Cardiac fibroblast (primary cell): ENCODE results near the gene ADGRF4.
A peak's percentile ranks its signal among the peaks of the same experiment; 100 is the strongest.

Experiments
- DNase-seq, 2 donors: peaks; one replicate each; pipeline versions ENCODE4 v3.0.0 to v3.0.0-alpha.2; 2010; ENCODE audit warnings: low read depth in 2 of 2
- H3K4me3 ChIP-seq, 2 donors: replicated peaks in 1 of 2; 1 replicate in 1 of 2; 2 replicates in 1 of 2; pipeline ENCODE4 v1.5.1; 2011; ENCODE audit warnings: low read depth in 2 of 2, low read length in 2 of 2, mild to moderate bottlenecking in 2 of 2, moderate library complexity in 1 of 2
- CTCF ChIP-seq: IDR thresholded peaks from one replicate; pipeline ENCODE4 v1.5.1; 2011; ENCODE audit warnings: low read depth, mild to moderate bottlenecking, low read length, inconsistent platforms

ADGRF4 gene

DNA sequence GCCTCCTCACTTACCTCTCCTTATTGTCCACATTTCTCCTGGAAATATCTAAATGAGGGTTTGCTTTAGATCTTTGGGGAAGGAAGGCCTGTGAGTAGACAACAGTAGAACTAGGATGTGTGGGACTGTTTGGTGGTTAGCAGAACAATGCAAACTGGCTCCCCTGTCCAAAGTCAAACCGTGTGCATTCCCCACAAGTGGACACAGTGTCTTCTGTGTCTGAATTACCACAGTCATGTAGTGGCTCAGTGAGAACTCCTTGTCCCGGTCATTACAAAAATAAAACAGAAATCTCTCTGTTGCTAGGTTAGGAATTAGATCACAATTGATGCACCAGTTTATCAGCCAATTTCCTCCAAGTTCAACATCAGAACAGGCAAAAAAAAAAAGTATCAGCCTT, 455 bp upstream of the ADGRF4 start:
- no peak for TF ChIP-seq CTCF
- H3K4me3 ChIP-seq, result no peak overlapping the region
- DNase-seq, result no peak

GRCh38 chr6:47700053-47700452, 1.7 kb downstream of the ADGRF4 start:
- TF ChIP-seq CTCF, result no peak

DNA sequence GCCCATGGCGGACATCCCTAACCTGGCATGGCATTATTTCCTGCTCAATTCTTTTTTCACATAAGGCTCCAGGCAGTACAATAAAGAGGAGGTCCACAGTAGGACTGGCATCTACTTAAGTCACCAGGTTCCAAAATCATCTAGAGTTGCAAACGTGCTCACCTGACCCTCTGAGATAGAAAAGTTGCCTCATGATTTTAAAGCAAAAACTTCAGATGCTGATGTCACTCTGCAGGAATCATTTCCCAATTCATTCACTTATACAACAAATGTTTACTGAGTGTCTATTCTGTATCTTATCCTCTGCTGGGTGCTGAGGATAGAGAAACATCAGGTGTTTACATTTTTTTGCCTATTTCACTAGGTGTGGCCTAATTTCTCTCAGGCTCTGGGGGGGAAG, 2.2 kb downstream of the ADGRF4 start:
- DNase-seq, result no peak
- no peak for TF ChIP-seq CTCF
- H3K4me3 ChIP-seq, result no peak overlapping the region

More at GRCh38 chr6:47700053-47700452, 1.7 kb downstream of the ADGRF4 start:
- no peak overlapping the region for H3K4me3 ChIP-seq
- DNase-seq, result peak; percentile 74 to 80

GRCh38 chr6:47701363-47701762, 3.0 kb downstream of the ADGRF4 start:
- H3K4me3 ChIP-seq, result no peak overlapping the region
- no peak for DNase-seq

DNA sequence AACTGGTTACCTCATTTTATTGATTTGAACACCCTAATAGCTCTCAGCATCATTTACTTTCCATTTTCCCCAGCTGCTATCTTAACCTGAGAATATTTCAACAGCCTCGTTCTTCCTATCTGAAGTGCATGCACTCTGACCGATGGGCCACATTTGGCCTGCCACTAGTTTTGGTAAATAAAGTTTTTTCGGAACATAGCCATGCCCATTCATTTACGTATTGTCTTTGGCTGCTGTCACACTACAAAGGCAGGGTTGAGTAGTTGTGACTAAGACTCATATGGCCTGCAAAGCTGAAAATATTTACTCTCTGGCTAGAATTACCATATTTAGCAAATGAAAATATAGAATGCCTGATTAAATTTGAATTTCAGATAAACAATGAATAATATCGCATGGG, 10.8 kb downstream of the ADGRF4 start:
- peak in 1 of 2 donors; percentile 25 for DNase-seq
- TF ChIP-seq CTCF, result no peak
- no peak overlapping the region for H3K4me3 ChIP-seq

More at GRCh38 chr6:47701363-47701762, 3.0 kb downstream of the ADGRF4 start:
- TF ChIP-seq CTCF, result no peak

GRCh38 chr6:47710295-47710694, 11.9 kb downstream of the ADGRF4 start:
- DNase-seq, result no peak
- no peak for TF ChIP-seq CTCF
- no peak overlapping the region for H3K4me3 ChIP-seq

DNA sequence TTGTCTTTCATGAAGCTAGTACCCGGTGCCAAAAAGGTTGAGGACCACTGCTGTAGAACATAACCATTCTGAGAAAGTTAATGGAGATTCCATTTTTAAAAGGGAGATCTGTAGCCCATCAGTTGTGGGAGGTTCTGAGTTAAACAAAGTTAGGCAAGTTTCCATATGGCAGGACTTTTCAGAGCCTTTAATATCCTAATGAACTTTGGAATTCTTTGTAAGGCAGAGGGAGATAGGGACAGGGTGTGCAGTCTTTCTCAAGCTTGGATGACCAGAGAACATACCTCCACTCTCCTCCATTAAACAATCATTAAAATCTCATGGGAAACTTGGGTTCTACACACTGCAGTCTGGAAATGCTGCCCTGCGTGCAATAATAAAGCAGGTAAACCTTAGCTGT, 14.8 kb downstream of the ADGRF4 start:
- no peak for DNase-seq
- H3K4me3 ChIP-seq, result no peak overlapping the region
- TF ChIP-seq CTCF, result no peak
